Right ventricle myocardium superior (tissue), 1 donor: ENCODE data around the gene PAPLN. TPM values are rescaled to one million over a fixed set of nuclear protein-coding genes. Genes with fewer than 3 reads are reported as not detected.

ENCODE experiments used
- ATAC-seq: fragments of 200-7000 bp; cut with Tn5 transposase; one replicate; pipeline ENCODE4 v1.9.1; 2020; ENCODE audit warnings: mild to moderate bottlenecking; ENCODE audit not compliant: poor library complexity
- DNase-seq: peaks from one replicate; pipeline ENCODE4 v3.0.0-alpha.2; 2020
- intact Hi-C: fragments of 100-400 bp; cut with DNase I; formaldehyde crosslinking; loops from one replicate; pipeline ENCODE4 v1.11.2; 2022
- total RNA-seq: library from RNA; stranded (reverse); fragmentation: NEBNext Ultra II Directional; extraction: Animal tissue kit (Norgen Biotek cat#: 25700); gene quantifications from one replicate; pipeline ENCODE4 v1.2.1, GENCODE V29; 2021
- donor health status: DM: no; HTN: yes; CAD: no; lungs with severe emphysema.

The PAPLN gene
- total RNA-seq, 1 donor from 2014 or later: 2.5 TPM

DNA sequence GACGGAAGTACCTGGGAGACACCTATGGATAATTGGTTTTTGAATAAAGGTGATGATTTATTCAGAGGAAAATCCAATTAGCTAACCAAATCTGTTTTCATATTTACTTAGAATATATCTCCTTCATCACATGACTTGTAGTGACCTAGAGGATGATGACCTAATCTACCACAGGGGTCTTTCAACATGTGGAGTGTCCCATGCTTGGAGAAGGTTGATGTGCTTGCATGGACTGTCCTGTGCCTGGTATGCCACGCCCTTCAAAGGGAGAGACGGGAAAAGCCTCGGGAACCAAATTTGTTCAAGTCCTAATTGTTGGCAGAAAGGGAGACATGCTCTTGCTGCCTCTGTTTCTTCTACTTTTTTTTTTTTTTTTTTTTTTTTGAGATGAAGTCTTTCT lies 11.8 kb upstream of the PAPLN start:
- no peak for ATAC-seq
- no peak for DNase-seq
- intact Hi-C loops: no loop called here

DNA sequence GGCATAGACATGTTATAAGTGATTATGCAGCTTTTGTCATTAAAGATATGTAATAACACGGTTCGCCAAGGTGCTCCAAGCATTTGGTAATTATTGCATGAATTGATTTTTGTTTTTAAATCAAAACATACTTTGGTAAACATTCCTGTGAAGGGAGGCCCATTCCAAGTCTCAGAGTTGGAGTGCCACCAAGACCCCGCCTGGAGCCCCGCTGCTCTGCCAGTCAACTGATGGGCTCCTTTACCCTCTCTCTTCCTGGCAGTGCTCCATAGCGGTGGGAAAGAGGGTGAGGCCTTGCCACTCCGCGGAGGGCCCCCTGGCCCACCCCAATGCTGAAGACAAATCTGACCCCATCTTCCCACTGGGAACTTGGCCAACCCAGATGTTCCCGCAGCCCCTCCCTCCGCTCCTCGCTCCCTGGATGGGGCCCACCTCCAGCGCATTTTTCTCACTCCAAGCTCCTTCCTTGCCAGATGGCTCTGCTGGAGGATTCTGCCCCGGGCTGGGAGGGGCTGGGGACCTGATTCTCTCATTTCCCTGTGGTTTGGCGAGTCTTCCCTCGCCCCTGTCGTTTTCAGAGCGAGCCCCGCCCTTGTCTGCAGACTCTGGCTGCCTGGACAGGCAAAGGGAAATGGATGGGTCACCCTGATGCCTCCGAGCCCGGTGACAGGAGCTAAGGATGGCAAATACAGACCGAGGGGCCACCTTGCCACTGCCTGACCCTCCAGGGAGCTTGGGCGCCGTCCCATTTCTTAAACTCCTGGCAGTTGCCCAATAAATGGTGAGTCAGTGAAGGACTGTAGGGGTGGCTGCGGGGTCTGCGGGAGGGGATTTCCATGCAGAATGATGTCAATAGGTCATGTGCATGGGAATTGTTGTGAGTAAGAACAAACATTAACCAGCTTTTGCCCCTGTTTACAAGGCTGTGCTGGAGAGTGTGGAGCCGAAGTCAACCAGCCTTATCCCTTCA lies 9.2 kb upstream of the PAPLN start:
- peak; percentile 67 for DNase-seq
- peak; percentile 48 for ATAC-seq
- intact Hi-C loops: no loop called here

DNA sequence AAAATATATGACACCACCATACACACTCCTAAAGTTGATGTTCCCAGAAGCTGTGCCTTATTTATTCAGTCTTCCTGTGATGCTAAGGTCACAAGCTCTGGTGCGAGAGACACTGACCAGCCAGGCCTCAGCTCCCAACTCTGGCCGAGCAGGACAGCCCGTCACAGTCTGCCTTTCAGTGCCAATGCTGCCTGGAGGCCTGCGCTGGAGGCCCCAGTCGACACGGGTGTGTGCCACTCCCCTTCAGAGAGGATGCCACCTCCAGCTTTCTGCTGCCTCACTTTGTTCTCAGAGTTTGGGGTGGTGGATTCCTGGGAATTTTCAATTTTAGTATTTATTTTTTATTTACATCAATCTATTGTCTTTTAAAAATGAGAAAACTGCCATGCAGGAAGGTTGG lies 7.3 kb upstream of the PAPLN start:
- DNase-seq (no peak), ATAC-seq (no peak)
- intact Hi-C loops: no loop called here

DNA sequence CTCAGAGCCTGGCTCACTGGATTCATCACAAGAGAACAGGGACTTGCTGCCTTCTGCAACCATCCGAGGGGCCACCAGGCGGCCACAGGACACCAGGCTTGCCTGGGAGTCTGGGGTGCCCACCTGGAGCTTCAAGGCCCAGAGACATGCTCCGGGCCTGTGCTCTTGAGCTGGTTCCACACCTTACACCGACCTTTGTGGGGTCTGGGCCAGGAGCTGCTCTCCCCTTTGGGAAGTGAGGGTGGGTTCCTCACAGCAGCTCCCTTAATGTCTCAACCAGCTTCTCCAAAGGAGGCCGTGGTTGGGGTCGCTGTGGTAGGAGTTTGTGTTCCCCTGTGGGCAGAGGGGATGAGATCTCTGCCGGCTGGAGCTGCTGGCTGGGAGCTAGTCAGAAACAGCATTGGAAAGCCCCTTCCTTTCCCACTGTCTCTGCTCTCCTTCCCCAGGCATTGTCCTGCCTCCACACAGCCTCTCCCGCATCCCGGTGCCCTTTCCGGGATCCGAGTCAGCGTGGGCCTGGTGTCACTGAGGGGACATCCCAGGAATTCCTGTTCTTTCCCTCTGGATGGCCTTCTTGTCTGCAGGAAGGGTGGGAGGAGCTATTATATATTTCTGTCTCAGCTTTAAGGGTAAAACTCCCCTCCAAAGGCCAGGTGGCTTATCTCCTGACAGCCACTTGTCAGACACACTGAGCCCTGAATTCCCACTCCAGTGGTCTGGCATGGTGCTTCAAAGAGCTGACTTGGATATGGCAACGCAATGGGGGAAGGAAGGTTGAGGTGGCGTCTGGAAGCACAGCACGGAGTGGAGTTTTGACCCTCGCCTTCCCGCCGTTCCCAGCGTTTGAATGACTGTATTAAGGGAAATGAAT lies 5.1 kb upstream of the PAPLN start:
- ATAC-seq (no peak), DNase-seq (no peak)
- intact Hi-C loops: no loop called here

DNA sequence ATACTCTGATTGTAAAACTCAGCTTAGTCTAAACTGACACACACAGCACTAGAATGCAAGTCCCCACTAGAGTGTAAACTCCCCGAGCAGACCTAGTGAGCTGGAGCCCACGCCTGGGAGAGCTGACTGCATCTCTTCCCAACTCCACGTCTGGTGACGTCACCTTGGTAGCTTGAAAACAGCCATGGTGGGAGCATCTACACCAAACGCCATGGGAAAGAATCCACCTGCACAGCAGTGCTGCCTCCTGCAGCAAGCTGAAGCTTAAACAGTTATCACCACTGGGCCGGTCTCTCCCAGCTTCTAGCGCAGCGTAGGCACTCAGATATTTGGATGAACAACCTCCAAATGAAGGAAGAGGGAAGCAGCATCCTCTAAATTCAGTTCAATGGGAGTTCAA lies 4.3 kb upstream of the PAPLN start:
- DNase-seq (no peak), ATAC-seq (no peak)
- intact Hi-C loops: no loop called here

DNA sequence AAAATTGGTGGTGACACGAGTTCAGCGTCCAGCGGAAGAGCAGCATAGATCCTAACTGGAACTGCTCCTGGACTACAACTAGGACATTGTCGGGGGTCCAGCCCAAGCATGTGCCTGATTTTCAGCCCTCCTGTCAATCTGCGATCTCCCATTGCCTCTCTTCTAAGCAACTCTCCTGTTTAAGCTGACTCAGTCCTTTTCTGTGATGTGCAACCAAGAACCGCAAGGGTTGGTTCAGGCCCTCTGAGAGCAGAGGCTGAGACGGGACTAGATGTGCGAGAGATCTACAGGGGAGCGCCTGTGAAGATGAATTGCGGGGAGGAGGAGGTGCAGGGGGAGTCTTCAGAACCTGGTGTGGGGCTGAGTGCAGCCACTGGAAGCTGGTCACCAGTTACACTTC lies 3.7 kb upstream of the PAPLN start:
- ATAC-seq (no peak), DNase-seq (no peak)
- intact Hi-C loops: no loop called here

DNA sequence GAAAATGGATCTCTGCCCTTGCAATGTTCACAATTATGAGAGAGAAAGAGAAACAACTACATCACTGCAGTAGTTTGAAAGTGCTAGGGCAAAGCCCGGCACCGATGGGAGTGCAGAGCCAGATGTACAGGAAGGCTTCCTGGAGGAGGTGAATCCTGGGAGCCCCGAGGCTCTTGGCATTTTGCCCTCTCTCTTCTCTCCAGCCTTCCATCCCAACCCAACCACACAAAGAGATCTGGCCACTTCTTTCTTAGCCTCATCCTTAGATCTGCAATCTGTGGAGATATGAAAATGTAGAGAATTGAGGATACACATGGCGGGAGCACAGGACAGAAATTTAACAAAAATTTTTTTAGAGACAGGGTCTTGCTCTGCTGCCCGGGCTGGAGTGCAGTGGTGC lies 3.3 kb upstream of the PAPLN start:
- ATAC-seq (no peak), DNase-seq (no peak)
- intact Hi-C loops: no loop called here

DNA sequence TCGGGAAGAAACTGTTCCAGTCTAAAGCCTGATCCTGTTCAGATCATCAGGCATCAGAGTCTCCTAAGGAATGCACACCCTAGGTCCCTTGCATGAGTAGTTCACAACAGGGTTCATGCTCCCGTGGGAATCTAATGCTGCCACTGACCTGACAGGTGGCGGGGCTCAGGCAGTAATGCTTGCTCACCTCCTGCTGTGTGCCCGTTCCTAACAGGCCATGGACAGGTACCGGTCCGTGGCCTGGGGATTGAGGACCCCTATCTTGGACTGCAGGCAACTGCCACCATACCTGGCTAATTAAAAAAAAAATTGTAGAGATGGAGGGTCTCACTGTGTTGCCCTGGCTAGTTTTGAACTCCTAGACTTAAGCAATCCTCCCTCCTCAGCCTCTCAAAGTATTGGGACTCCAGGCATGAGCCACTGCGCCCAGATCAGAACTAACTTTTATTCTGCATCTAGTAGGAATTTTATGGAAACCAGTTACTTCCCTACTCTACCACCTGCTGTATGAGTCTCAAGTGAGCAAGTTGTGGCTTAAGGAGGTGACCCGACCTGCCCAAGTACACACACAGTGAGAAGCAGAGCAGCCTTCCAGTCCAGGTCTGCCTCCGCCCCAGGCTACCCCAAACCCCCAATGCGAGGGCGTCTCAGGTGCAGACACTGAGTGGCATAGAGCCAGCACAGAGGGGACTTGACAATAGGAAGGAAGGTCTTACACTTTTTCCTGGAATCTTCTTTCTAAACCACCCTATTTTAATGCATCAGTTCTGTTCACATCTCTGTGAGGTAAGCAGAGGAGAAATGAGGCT lies 2.5 kb upstream of the PAPLN start:
- DNase-seq: no peak
- no peak for ATAC-seq
- intact Hi-C loops: no loop called here

DNA sequence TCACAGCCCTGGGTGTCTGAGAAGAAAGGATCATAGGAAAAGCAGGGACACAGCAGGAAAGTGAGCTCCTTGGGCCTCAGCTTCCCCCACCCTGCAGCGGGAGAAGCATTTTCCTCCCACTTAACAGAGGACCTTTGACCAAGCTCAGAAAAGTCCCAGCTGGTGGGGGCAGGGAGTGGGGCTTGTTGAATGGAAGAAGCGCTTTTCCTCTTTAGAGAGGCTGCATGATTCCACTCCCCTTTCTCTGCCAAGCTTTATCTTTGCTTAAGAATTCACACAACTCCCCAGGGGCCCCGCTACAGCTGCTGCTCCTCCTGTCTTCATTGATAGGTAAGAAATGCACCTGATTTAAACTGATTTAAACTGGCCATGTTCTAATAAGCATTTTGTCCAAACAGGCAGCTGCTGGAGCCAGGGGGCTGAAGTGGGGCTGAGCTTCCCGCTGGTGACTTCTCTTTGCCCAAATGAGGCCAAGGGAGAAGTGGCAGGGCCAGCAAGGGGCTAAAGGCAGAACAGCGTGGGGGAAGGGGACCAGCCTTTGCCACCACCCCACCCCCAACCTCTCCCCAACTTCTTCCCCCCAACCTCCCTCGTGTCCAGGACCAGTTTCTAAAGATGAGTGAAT lies 1.7 kb upstream of the PAPLN start:
- ATAC-seq (no peak), DNase-seq (no peak)
- intact Hi-C loops: no loop called here

DNA sequence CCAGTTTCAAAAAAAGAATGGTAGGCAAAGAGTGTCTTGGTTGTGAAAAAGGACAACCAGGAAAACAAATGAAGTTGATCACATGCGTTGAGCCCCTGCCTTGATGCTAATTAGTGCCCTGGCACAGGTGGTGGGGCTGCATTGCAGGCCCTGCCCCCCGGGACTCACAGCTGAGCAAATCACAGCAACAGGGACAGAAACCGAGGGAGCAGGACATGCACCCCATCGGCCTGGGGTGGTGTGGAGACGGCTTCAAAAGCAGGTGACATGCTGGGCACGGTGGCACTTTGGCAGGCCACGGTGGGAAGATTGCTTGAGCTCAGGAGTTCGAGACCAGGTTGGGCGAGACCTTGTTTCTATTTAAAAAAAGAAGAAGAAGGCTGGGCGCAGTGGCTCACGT lies 1.1 kb upstream of the PAPLN start:
- ATAC-seq (no peak), DNase-seq (no peak)
- intact Hi-C loops: no loop called here

DNA sequence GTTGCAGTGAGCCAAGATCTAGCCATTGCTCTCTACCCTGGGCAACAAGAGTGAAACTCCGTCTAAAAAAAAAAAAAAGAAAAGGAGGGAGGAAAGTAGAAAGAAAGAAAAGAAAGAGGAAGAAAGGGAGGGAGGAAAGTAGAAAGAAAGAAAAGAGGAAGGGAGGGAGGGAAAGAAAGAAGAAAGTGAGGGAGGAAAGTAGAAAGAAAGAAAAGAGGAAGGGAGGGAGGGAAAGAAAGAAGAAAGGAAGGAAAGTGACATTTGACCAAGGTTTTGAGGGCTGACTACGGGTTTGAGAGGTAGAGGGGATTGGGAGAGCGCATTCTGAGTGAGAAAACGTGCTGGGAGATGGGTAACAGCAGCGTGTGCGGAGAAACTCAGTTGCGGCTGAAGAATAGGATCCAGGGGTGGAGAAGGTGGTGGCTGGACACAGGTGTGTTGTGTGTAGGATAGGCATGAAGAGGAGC lies 521 bp upstream of the PAPLN start:
- DNase-seq (no peak), ATAC-seq (no peak)
- intact Hi-C loops: no loop called here

DNA sequence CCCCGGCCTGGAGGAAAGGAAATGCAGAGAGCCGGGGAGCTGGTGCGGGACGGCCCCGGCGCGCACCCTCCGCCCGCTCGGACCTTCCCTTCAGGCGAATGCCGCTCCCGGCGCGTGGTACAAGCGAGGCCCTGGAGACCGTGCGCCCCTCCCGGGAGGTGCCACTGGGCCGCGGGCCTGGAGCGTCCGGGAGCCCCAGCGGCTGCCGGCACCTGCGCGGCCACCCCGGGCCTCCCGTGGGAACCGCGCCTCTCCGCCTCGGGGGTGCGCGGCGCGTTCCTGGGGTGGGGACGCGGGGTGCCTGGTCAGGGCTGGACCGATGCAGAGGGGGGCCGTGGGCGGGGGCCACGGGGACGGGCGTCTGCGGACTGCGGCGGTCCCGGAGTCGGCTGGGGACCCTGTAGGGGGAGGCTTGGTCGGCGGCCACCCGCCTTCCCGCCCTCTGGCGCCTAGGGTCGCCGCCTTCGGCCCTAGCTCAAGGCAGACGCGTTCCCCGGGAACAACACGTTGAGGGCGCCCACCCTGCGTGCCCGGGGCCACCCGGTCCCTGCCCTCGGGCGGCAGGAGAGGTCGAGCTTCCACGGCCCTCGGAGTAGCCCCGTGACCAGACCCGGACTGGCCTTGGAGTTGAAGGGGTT lies 599 bp downstream of the PAPLN start:
- intact Hi-C loops: no loop called here
- peak; percentile 11 for ATAC-seq
- no peak for DNase-seq

DNA sequence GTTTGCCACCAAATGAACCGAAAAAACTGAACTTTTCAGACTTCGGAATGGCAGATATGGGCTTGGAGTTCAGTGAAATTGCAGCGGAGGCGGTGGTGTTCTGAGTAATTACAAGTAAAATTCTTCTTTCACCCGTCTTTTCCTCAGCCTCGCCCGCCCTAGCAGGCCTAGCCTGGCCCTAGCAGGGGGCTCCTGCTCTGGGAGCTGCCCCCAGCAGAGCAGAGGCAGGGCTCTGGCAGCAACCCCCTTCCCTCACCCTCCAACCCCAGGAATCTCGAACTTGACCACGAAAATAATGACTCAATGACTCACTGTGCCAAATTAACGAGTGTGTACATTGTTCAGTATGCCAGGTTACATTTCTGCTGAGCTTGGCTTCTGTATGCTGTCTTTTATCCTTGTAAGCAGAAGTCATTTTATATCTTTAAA lies 1.1 kb downstream of the PAPLN start:
- intact Hi-C loops: no loop called here
- DNase-seq: no peak
- ATAC-seq: no peak

DNA sequence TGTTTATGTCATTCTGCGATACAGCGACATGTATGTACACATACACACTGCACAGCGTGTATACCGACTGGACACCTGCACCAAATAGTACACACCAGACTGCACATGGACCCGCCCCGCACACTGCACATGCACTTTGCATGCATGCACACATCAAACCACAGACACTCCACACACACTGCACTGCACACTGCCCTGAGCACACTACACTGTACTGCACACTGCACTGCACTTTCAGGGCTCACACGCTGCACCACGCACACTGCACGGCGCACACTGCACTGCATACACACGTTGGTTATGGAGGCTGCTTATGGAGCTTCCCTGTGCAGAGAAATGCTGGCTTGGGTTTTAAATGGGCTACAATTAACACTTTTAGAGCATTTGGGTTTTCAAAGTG lies 1.6 kb downstream of the PAPLN start:
- peak; percentile 9 for ATAC-seq
- no peak for DNase-seq
- intact Hi-C loops: no loop called here

DNA sequence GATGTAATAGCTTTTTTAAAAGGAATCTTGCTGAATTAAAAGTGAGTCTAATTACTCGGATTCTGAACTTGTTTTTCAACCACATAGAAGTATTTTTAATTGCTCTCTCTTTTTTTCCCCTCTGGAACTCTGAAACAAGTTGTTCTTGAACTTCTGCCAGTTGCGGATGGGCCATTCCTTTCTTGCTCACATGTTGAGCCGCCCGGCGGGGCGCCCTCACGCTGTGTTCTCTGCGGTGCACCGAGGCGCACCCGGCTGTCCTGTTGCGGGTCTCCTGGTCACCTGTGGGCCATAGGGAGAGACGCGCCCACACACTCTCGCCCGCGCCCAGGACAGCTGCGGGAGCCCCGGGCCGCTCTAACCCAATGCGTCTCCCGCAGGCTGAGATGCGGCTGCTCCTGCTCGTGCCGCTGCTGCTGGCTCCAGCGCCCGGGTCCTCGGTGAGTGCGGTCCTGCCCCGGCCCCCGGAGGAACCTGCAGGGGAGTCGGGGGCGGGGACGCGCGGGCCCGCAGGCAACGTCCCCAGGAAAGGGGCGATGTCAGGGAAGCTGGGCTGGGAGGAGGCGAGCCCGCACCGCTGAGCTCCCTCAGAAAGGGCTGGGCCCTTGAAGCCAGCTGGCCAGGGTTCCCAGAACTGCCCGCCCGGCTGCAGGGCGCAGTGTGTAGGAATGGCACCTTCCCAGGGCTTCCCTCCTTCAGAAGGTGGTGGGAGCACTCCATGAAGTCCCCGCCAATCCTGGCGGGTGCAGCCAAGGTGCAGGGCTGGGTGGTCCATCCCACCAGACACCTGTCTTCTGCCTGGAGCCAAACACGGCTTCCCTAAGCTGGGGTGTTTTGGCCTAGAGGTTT lies 2.3 kb downstream of the PAPLN start:
- peak; percentile 67 for ATAC-seq
- peak; percentile 78 for DNase-seq

DNA sequence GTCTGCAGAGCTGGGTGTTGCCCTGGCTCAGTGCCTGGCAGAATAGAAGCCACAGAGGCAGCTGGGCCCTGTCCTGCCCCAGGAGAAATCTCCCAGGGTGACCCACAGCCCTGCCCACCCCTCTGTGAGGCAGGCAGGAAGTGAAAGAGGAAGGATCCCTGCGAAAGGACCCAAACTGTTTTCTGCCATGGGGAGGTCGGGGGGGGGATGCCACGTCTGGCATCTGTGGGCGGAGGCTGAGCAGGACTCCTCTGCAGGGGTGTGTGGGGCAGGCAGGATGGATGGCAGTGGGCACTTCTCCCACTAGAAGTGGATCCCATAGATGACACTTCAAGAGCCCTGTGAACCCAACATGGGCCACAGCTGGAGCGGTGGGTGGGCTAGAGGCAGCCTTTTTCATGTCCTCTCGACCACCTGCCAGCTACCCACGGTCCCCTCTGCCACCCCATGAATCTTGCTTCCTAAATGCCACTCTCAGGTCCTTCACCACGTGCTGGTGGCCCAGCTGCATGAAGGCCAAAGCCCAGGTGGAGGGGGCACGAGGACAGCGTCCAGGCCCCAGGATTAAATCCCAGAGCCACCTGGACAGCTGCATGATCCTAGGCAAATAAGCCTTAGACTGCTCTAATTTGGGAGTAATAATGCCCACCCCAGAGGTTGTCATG lies 3.6 kb downstream of the PAPLN start:
- DNase-seq: peak; percentile 59

More for the DNA sequence above, 2.3 kb downstream of the PAPLN start:
- intact Hi-C loops: no loop called here

More for the DNA sequence above, 3.6 kb downstream of the PAPLN start:
- no peak for ATAC-seq
- intact Hi-C loops: no loop called here
